C4-2B (cell line): ENCODE data around the gene METTL18.
"Not testable (repeated sequence)": the region's sequence is repeated elsewhere in the genome, so short reads cannot be mapped to it uniquely, and the experiment has no call there.

Experiments
- H3K27ac ChIP-seq: fragments of 450-650 bp; 2 replicates; pipeline ENCODE4 v1.5.1; 2017
- ZFX ChIP-seq: fragments of 450-650 bp; IDR thresholded peaks from 2 replicates; pipeline ENCODE4 v1.6.1; 2017
- TF ChIP-seq, protein P1 (sequence below): fragments of 450-650 bp; conservative IDR thresholded peaks from 2 replicates; pipeline ENCODE4 v1.5.1; 2017; ENCODE audit warnings: mild to moderate bottlenecking

The METTL18 gene

DNA sequence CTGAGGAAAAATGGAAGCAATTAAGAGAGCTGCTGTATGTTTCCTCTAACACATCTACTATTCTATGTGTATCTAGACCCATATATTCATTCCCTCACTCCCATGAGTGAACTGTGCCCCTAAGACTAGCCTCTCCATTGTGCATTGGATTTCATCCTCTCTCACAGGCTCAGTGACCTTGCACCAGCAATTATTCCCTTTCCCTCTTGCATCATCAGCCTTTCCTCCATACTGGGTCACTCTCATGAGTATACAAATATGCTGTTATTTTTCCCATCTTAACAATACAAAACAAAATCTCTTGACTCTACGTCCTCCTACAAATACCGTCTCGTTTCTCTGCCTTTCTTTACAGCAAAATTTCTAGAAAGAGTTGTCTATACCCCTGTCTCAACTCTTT lies 29.4 kb upstream of the METTL18 start:
- H3K27ac ChIP-seq: no peak overlapping the region
- no peak for TF ChIP-seq ZFX
- TF ChIP-seq, protein P1, sequence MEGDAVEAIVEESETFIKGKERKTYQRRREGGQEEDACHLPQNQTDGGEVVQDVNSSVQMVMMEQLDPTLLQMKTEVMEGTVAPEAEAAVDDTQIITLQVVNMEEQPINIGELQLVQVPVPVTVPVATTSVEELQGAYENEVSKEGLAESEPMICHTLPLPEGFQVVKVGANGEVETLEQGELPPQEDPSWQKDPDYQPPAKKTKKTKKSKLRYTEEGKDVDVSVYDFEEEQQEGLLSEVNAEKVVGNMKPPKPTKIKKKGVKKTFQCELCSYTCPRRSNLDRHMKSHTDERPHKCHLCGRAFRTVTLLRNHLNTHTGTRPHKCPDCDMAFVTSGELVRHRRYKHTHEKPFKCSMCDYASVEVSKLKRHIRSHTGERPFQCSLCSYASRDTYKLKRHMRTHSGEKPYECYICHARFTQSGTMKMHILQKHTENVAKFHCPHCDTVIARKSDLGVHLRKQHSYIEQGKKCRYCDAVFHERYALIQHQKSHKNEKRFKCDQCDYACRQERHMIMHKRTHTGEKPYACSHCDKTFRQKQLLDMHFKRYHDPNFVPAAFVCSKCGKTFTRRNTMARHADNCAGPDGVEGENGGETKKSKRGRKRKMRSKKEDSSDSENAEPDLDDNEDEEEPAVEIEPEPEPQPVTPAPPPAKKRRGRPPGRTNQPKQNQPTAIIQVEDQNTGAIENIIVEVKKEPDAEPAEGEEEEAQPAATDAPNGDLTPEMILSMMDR: no peak

DNA sequence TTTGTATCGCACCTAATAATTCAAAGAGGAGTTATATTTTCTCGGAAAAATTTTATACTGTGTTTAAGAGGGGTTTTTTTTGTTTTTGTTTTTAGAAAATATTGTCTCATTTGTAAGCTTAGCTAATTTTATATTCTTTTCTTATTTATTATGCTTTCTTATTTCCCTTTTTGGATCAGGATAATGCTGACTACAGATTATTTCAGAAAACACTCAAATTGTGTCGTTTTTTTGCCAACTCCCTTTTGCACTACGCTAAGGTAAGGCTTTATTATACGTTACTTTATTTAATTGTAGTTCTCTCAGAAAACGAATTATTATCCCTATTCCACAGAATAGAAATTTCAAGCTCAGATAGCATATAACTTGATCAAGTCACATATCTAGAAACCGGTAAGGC lies 26.8 kb upstream of the METTL18 start:
- H3K27ac ChIP-seq: no peak overlapping the region
- TF ChIP-seq, protein P1: no peak
- TF ChIP-seq ZFX: no peak

DNA sequence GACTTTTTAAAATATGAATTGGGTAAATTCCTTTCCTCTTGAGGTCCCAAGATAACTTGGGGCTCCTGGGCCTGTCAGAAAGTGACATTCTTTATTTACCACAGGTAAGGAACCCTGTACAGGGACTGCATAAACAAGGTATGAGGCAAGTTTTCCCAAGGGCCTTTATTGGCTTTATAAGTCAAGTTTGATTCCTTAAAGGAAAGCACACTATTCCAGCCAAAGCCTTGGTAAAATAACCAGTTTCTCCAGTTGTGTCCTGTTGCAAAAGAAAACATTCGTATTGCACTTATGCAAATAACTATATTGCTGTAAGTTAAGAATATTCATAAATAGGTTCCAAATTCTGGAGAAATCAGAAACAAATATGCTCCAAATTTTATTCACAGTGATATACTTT lies 21.9 kb upstream of the METTL18 start:
- no peak overlapping the region for H3K27ac ChIP-seq
- TF ChIP-seq, protein P1: no peak
- TF ChIP-seq ZFX: no peak

DNA sequence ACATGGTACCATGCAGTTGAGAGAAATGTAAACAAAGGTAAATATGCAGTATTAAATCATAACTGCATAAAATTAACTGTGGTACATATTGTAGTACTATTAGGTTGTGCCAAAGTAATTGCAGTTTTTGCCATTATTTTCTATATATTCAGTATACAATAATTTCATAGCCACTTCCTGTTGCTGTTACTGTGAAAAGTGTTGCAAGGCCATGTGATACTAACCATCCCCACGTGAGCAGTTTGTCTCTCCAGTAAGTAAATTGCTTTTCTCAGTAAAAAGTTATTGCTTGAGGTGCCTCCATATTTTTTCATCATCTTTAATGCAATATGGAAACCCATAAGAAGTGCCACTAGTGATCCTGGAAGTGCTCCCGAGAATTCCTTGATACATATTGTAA lies 19.6 kb upstream of the METTL18 start:
- no peak overlapping the region for H3K27ac ChIP-seq
- no peak for TF ChIP-seq ZFX
- TF ChIP-seq, protein P1: no peak

DNA sequence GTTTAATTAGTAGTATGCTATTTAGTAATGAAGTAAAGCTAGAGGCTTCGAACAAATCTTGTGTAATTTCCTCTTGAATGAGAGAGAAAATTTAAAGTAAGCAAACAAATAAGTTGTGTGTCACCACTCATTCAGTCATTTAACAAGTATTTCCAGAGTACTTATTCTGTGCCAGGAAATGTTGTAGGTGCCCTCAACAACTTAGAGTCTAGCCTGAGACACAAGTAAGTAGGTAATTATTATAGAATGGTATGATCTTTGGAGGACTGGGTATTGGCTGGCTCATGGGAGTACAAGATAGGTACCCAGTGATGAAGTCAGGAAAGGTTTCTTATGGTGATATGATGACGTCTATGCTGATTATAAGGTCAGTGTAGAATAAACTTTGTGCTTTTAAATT lies 17.4 kb upstream of the METTL18 start:
- TF ChIP-seq, protein P1: no peak
- TF ChIP-seq ZFX: no peak
- no peak overlapping the region for H3K27ac ChIP-seq

DNA sequence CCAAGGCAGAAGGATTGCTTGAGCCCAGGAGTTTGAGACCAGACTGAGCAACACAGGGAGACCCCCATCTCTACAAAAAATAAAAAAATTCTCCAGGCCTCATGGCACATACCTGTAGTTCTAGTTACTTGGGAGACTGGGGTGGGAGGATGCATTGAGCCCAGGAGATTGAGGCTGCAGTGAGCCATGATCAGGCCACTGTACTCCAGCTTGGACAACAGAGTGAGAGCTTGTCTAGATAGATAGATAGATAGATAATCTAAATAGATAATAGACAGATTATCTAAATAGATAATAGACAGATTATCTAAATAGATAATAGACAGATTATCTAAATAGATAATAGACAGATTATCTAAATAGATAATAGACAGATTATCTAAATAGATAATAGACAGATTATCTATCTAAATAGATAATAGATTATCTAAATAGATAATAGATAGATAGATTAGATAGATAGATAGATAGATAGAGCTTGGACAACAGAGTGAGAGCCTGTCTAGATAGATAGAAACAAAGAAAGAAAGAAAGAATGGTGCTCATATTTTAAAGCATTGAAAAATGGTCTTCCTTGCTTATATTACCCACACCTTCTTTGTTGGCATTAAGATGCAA lies 16.8 kb upstream of the METTL18 start:
- H3K27ac ChIP-seq: not testable (repeated sequence)

DNA sequence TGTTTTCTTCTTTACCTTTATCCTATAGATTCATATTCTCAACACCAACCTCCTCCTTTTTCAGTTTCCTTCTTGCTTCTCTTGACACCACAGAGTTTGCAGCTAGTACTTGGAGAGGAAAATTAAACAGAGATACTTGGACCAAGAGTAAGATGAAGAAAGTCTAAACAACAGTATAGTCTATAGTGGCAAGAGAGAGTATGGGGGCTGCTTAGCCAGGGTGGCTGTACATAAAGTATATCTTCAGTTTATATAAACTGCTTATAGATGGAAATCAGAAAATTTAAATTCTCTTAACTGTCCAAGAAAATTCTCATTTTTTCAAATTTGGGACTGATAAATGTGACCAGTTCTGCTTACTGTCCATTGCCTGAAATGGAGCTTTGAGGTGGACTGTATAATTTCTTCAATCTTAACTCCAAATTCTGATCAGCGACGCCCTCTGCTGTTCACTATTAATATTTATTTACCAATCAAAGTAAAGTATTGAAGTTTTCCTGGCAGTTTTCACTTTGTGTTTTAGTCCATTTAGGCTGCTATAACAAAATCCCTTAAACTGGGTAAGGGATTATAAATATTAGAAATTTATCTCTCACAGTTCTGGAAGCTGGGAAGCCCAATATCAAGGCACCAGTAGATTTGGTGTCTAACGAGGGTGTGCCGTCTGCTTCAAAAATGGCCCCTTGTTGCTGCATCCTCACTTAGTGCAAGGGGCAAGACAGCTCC lies 14.8 kb upstream of the METTL18 start:
- H3K27ac ChIP-seq: no peak overlapping the region
- TF ChIP-seq, protein P1: peak; percentile 82
- TF ChIP-seq ZFX: no peak

DNA sequence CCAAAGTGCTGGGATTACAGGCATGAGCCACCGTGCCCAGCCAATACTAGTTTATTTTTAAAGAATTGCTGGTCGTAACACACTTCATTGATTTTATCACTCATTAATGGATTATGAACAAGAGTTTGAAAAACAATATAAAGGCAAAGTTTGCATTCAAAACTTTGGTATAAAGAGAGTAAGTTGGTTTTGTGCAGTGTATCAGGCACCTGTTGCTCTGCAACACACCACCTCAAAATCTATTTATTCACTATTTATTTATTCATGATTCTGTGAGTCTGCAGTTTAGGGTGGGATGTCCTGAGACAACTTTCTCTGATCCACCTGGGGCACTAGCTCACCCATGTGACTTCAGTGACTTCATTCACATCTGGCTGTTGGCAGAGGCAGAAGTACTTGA lies 10.2 kb upstream of the METTL18 start:
- no peak overlapping the region for H3K27ac ChIP-seq
- no peak for TF ChIP-seq ZFX
- TF ChIP-seq, protein P1: no peak
